K562 (cell line): ENCODE results near the gene BCO1. TPM values are rescaled to one million over a fixed set of nuclear protein-coding genes. Genes with fewer than 3 reads are reported as not detected.

Experiments used
- BRD4 ChIP-seq: fragments of 200-600 bp; sonication (generic); IDR thresholded peaks from 2 replicates; pipeline ENCODE4 v1.6.1; 2017; ENCODE audit warnings: inconsistent platforms
- DNMT1 ChIP-seq: fragments of 450-650 bp; IDR thresholded peaks from 2 replicates; pipeline ENCODE4 v1.6.1; 2016; ENCODE audit warnings: antibody characterized with exemption, mild to moderate bottlenecking
- ELF1 ChIP-seq: fragments of 200-800 bp; sonication (Bioruptor generic); IDR thresholded peaks from 2 replicates; pipeline ENCODE4 v1.6.1; 2016; ENCODE audit warnings: missing genetic modification characterization, missing compliant biosample characterization
- MEF2A ChIP-seq: IDR thresholded peaks from 2 replicates; pipeline ENCODE4 v1.6.1; 2011; ENCODE audit warnings: low read depth, mild to moderate bottlenecking, low read length, moderate library complexity; ENCODE audit not compliant: control insufficient read depth
- NFIX ChIP-seq: fragments of 250-450 bp; sonication (Bioruptor Pico); IDR thresholded peaks from 2 replicates; pipeline ENCODE4 v1.4.0; 2020; ENCODE audit warnings: low read depth, mild to moderate bottlenecking, moderate library complexity
- RBBP5 ChIP-seq: fragments of 200-600 bp; sonication (generic); IDR thresholded peaks from 2 replicates; pipeline ENCODE4 v1.6.1; 2012; ENCODE audit warnings: borderline replicate concordance, mild to moderate bottlenecking, low read length, control low read depth, inconsistent platforms; ENCODE audit not compliant: insufficient read depth, poor library complexity, severe bottlenecking
- RUNX1 ChIP-seq: sonication (generic); IDR thresholded peaks from 2 replicates; pipeline ENCODE4 v1.6.1; 2016; ENCODE audit warnings: antibody characterized with exemption, low read depth
- SRSF7 ChIP-seq: fragments of 200-400 bp; formaldehyde crosslinking; optimal IDR thresholded peaks from 2 replicates; pipeline ENCODE3; 2017; ENCODE audit warnings: mild to moderate bottlenecking, low read depth, low read length
- ZNF175 ChIP-seq: fragments of 200-800 bp; sonication (Bioruptor generic); IDR thresholded peaks from 2 replicates; pipeline ENCODE4 v1.6.1; 2016; ENCODE audit warnings: low read depth, mild to moderate bottlenecking, missing genetic modification characterization, missing compliant biosample characterization
- ZNF311 ChIP-seq: fragments of 250-450 bp; sonication (Bioruptor Pico); IDR thresholded peaks from 2 replicates; pipeline ENCODE4 v1.4.0; 2020; ENCODE audit warnings: mild to moderate bottlenecking, moderate library complexity
- ZNF57 ChIP-seq: fragments of 450-650 bp; formaldehyde crosslinking; IDR thresholded peaks from 2 replicates; pipeline ENCODE4 v1.4.0; 2020; ENCODE audit warnings: mild to moderate bottlenecking, moderate library complexity
- polyA plus RNA-seq, 8 experiments: library from polyadenylated mRNA; depleted of rRNA in 4 of 8; stranded (reverse) in 5 of 8; unstranded in 3 of 8; fragments of >200 nt; fragmentation: Nextera tagmentation in 2 of 8; fragmentation: Illumina TruSeq in 1 of 8; extraction: Ambion mirVana in 2 of 8; extraction: Trizol in 1 of 8; gene quantifications; 2 replicates each; pipeline versions ENCODE4 v1.2.1 to v1.2.3, GENCODE V29; 2011 to 2014; ENCODE audit warnings: inconsistent platforms in 1 of 8, missing spikeins in 1 of 8
- total RNA-seq, 7 experiments: library from RNA; depleted of rRNA in 6 of 7; stranded (reverse); fragments of >200 nt in 6 of 7; fragmentation: Illumina TruSeq in 2 of 7; extraction: Trizol in 2 of 7; gene quantifications; 2 replicates each; pipeline versions ENCODE4 v1.2.1 to v1.2.3, GENCODE V29; 2011 to 2021; ENCODE audit warnings: low replicate concordance in 1 of 7
- TF ChIP-seq, protein P1 (sequence below), 2 experiments: fragments of 450-650 bp; IDR thresholded peaks; 2 replicates each; pipeline ENCODE4 v1.6.1; 2016; ENCODE audit warnings: mild to moderate bottlenecking in 2 of 2, borderline replicate concordance in 1 of 2, low read depth in 1 of 2, moderate library complexity in 1 of 2
- TF ChIP-seq, protein P2 (sequence below): sonication (generic); formaldehyde crosslinking; IDR thresholded peaks from 2 replicates; pipeline ENCODE4 v1.8.0; 2022; ENCODE audit warnings: mild to moderate bottlenecking, missing genetic modification reagents, borderline replicate concordance
- TF ChIP-seq, protein P3 (sequence below): fragments of 250-450 bp; sonication (Bioruptor Pico); IDR thresholded peaks from 2 replicates; pipeline ENCODE4 v1.4.0; 2020; ENCODE audit warnings: borderline replicate concordance
- TF ChIP-seq, protein P4 (sequence below): sonication (generic); formaldehyde crosslinking; IDR thresholded peaks from 2 replicates; pipeline ENCODE4 v1.8.0; 2022; ENCODE audit warnings: mild to moderate bottlenecking, missing genetic modification reagents

Gene BCO1
- total and polyA plus RNA-seq, 9 of the 15 experiments (the other 6 are each of a cell fraction or from before 2014, with no cell fraction given) = not detected

DNA sequence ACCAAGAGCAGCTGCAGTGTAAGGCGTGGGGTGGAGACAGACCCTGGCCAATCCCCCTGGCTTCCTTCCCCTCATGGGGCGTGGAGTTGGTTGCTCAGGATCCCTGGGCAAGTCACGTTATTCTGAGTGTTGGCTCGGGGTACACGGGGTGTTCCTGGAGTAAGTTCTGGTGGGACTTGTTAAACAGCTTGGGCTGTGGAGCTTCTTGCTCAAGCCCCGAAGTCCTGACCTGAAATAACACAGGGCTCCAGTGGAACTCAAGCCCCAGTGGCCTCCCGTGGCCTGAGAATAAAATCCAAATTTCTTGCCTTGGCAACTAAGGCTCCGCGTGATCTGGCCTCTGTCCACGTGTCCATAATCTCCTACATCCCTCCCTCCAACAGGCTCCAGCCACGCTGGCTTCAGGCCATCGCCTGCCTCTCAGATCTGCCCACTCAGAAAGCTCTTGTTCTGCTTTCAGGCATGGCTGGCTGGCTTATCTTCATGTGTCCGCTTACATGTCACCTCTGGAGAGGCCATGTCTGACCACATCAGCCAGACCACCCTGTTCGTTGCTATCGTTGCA is 49.3 kb upstream of the BCO1 start (continued):
- TF ChIP-seq, protein P1, sequence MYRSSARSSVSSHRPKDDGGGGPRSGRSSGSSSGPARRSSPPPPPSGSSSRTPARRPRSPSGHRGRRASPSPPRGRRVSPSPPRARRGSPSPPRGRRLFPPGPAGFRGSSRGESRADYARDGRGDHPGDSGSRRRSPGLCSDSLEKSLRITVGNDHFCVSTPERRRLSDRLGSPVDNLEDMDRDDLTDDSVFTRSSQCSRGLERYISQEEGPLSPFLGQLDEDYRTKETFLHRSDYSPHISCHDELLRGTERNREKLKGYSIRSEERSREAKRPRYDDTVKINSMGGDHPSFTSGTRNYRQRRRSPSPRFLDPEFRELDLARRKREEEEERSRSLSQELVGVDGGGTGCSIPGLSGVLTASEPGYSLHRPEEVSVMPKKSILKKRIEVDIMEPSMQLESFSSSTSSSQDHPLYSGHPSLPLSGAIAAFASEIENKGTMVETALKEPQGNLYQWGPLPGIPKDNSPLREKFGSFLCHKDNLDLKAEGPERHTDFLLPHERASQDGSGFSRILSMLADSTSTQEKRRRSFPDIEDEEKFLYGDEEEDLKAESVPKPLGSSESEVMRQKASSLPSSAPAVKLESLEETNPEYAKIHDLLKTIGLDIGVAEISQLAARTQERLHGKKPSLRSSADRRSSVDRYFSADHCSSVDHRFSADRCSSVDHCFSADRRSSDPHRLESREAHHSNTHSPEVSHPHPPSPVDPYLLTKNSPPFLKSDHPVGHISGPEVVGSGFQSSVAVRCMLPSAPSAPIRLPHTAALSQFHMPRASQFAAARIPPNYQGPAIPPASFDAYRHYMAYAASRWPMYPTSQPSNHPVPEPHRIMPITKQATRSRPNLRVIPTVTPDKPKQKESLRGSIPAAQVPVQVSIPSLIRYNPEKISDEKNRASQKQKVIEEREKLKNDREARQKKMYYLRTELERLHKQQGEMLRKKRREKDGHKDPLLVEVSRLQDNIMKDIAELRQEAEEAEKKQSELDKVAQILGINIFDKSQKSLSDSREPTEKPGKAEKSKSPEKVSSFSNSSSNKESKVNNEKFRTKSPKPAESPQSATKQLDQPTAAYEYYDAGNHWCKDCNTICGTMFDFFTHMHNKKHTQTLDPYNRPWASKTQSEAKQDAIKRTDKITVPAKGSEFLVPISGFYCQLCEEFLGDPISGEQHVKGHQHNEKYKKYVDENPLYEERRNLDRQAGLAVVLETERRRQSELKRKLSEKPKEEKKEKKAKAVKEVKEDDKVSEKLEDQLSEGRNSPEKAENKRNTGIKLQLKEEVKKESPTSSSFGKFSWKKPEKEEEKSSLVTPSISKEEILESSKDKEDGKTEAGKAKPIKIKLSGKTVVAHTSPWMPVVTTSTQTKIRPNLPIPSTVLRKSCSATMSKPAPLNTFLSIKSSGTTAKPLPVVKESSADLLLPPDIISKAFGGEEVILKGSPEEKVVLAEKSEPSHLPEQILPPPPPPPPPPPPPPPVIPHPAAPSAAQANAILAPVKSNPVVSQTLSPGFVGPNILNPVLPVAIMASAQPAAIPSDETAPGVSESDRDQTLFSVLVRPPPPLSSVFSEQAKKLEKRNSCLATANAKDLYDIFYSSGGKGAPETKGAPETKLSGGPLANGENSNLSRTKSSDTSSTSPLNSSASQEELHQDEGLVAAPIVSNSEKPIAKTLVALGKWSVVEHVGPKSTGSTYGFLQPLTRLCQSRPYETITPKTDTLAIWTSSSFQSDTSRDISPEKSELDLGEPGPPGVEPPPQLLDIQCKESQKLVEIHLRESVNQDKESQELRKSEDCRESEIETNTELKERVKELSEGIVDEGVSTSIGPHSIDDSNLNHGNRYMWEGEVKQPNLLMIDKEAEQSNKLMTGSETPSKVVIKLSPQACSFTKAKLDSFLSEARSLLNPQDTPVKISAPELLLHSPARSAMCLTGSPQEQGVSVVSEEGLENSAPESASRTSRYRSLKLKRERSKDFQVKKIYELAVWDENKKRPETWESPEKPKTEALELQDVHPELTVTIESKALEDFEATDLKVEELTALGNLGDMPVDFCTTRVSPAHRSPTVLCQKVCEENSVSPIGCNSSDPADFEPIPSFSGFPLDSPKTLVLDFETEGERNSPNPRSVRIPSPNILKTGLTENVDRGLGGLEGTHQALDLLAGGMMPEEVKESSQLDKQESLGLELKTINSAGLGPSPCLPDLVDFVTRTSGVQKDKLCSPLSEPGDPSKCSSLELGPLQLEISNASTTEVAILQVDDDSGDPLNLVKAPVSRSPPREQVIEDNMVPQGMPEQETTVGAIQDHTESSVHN (IDR thresholded peaks at IDR 0.05; ENCODE audit: borderline replicate concordance in 1 of 2, low read depth in 1 of 2) = no peak
- no peak for TF ChIP-seq NFIX
- TF ChIP-seq ZNF175 = peak; percentile 76
- TF ChIP-seq BRD4 = no peak
- TF ChIP-seq RUNX1 = no peak
- no peak for TF ChIP-seq ZNF57 (CRISPR knock-in tag)
- no peak for TF ChIP-seq ZNF311 (CRISPR knock-in tag)
- TF ChIP-seq MEF2A = no peak
- TF ChIP-seq, protein P2, sequence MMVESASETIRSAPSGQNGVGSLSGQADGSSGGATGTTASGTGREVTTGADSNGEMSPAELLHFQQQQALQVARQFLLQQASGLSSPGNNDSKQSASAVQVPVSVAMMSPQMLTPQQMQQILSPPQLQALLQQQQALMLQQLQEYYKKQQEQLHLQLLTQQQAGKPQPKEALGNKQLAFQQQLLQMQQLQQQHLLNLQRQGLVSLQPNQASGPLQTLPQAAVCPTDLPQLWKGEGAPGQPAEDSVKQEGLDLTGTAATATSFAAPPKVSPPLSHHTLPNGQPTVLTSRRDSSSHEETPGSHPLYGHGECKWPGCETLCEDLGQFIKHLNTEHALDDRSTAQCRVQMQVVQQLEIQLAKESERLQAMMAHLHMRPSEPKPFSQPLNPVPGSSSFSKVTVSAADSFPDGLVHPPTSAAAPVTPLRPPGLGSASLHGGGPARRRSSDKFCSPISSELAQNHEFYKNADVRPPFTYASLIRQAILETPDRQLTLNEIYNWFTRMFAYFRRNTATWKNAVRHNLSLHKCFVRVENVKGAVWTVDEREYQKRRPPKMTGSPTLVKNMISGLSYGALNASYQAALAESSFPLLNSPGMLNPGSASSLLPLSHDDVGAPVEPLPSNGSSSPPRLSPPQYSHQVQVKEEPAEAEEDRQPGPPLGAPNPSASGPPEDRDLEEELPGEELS (CRISPR knock-in tag) = no peak
- TF ChIP-seq DNMT1 = no peak
- TF ChIP-seq, protein P3, sequence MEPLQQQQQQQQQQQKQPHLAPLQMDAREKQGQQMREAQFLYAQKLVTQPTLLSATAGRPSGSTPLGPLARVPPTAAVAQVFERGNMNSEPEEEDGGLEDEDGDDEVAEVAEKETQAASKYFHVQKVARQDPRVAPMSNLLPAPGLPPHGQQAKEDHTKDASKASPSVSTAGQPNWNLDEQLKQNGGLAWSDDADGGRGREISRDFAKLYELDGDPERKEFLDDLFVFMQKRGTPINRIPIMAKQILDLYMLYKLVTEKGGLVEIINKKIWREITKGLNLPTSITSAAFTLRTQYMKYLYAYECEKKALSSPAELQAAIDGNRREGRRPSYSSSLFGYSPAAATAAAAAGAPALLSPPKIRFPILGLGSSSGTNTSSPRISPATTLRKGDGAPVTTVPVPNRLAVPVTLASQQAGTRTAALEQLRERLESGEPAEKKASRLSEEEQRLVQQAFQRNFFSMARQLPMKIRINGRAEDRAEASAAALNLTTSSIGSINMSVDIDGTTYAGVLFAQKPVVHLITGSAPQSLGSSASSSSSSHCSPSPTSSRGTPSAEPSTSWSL (CRISPR knock-in tag) = no peak
- TF ChIP-seq RBBP5 = no peak
- TF ChIP-seq ELF1 (tag) = no peak
- TF ChIP-seq, protein P4, sequence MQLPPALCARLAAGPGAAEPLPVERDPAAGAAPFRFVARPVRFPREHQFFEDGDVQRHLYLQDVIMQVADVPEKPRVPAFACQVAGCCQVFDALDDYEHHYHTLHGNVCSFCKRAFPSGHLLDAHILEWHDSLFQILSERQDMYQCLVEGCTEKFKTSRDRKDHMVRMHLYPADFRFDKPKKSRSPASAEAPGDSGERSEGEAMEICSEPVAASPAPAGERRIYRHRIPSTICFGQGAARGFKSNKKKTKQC (CRISPR knock-in tag) = 0 out of 2 replicates have a peak, but pooled peaks have one; percentile 27
- TF ChIP-seq SRSF7 = no peak
